Epithelial cell of prostate (primary cell): ENCODE measurements around the gene RSPO4.

Source experiments
- DNase-seq: peaks from one replicate; pipeline ENCODE4 v3.0.0-alpha.2; 2011; ENCODE audit warnings: low read depth, low spot score
- H3K27ac ChIP-seq: fragments of 450-650 bp; 2 replicates; pipeline ENCODE4 v1.5.1; 2017; ENCODE audit warnings: mild to moderate bottlenecking

The RSPO4 gene

DNA sequence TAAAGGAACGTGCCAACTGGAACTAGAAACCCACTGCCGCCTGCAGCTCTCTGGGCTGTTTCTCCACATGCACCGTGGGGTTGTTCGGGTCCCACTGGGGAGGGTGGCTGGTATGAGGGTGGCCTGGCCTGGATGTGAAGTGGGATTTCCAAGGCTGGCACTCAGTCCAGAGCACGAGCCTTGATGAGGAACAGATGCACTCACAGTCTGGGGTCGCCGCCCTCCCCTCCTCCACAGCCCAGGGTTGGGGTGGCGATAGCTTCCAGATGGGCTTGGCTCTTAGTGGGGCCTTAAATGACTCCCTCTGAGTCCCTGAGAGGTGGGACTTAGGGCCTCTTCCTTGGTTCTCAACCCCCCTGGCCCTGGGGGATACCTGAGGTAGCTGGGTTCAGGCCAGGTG lies 55.3 kb downstream of the RSPO4 start:
- no peak overlapping the region for H3K27ac ChIP-seq
- DNase-seq, result no peak

DNA sequence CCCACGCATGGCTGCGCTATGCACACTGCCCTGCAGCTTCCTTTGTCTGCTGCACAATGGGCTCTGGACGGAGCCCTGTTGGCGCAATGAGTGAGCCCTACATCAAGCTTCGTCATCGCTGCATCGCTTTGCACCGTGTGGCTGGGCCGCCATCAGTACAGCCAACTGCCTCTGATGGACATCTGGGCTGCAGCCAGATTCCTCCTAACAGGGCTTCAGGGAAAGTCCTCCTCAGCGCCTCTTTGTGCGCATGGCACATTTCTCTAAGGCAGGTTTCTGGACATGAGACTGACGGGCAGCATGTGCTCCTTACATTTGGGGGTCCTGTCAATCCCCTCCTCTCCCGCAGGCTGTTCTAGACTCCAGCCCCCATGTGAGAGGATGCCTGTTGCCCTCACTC lies 56.3 kb downstream of the RSPO4 start:
- H3K27ac ChIP-seq, result no peak overlapping the region
- no peak for DNase-seq

DNA sequence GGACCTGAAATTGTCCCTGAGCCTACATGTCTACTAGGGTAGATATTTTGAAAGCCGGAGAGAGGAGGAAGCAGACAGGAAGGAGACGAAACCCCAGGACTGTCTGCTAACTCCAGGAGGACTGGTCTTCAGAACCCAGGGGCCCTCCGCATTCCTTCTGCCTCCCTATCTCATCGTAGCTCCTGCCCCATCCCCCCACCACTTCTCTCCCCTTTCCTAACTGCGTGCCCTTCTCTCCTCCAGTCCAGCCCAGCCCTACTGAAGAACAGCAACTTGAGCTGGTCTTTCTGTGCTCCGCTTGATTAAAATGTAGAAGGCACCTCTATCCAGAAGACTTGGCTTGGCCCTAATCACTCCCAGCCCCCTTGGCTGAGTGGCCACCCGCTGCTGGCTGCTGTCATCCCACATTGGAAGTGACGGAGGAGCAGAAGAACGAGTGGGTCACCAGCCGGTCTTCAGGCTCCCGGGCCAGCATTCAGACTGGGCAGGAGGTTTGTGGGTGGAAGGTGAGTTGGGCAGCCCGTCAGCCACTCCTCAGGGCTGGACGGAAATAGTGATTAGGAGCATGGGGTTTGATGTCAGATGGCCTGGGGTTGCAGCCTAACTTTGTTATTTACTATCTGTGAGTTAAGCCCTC lies 57.2 kb downstream of the RSPO4 start:
- no peak overlapping the region for H3K27ac ChIP-seq
- no peak for DNase-seq

DNA sequence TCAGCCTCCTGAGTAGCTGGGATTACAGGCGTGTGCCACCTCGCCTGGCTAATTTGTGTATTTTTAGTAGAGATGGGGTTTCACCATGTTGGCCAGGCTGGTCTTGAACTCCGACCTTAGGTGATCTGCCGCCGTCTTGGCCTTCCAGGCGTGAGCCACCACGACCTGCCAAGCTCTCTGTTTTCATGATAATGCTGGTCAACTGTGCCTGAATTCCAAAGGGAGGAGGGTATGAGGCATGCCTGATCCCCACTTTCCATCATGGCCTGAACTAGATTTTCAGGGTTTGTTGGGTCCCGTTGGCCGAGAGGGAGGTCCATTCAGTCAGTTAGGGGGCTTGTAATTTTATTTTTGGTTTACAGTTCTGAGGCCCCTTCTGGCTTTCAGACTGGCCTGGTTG lies 58.0 kb downstream of the RSPO4 start:
- DNase-seq, result no peak
- H3K27ac ChIP-seq, result no peak overlapping the region

DNA sequence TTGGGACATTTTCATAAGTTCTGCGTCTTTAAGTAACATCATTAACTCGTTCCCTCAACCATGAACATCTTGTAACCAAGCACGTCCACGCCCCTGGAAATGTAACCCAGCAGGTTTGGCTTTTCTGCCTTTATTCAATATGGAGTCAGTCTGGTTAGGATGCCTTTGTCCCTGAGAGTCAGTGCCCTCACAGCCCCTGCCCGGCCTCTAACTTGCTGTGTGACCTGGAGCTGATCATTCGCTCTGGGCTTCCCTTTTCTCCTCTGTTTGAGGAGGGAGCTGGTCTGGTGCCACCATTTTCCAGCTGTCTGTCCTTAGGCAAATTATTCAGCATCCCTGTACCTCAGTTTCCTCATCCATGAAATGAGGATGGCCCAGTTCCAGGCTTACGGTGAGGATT lies 59.5 kb downstream of the RSPO4 start:
- DNase-seq, result no peak
- H3K27ac ChIP-seq, result no peak overlapping the region

DNA sequence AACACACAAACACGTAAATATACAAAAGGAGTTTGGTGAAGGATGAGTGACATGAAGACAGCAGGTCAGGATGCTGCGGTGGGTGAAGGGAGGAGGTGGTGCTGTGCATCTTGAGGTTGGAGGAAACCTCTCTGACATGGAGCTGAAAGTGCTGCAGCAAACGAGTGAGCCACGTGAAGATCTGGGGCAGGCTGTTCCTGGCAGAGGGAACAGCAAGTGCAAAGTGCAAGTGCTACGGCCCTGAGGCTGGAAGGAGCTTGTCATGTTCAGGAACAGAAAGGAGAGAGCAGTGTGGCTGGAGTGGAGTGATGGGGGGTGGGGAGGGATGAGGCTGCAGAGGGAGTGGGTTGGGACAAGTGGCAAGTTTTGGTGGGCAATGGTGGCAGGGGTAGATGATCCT lies 61.2 kb downstream of the RSPO4 start:
- H3K27ac ChIP-seq, result no peak overlapping the region
- DNase-seq, result no peak

DNA sequence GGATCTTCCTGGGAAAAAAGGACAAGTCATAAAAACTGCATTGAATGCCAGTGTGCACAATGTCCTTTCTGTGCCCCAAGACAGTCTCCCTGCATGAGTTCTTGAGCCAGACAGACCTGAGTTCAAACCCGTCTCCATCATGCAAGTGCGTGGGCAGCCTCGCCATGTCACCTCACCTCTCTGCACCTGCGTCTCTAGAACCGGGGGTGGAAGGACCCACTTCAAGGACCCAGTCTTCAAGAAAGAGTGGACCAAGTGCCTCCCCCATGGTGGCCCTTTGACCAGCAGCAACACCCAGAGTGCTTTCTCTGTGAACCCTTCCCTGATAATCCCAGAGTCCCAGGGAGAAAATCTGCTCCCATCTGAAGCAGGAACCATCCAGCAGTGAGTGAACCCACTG lies 62.5 kb downstream of the RSPO4 start:
- no peak overlapping the region for H3K27ac ChIP-seq
- no peak for DNase-seq

DNA sequence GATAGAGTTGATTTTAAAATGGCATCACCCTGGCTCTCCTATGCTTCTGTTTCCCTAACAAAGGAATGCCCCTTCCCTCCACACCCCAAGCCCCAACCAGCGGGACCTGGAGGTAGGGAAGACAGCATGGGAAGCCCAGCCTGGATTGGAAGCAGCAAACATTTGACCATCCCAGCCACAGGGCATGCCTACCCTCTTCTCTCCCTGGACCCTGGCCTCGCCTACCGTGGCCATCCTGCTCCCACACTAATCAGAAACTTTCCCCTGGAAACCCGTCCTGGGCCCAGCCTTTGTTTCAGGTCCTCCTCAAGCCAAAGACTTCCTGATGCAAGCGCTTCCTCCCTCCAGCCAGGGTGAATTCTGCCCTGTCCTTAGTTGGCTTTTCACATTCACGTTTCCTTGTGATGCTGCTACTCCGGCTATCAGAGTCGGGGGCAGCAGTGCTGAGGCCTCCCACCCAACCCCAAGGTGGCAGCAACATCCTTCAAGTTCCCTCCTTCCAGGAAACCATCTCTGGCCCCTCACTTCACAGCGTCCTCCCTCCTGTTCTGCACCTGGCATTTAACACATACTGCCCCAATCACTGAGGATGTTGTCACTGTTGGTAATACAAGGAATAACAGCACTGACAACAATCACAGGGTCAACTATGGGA lies 67.8 kb downstream of the RSPO4 start:
- H3K27ac ChIP-seq, result no peak overlapping the region

DNA sequence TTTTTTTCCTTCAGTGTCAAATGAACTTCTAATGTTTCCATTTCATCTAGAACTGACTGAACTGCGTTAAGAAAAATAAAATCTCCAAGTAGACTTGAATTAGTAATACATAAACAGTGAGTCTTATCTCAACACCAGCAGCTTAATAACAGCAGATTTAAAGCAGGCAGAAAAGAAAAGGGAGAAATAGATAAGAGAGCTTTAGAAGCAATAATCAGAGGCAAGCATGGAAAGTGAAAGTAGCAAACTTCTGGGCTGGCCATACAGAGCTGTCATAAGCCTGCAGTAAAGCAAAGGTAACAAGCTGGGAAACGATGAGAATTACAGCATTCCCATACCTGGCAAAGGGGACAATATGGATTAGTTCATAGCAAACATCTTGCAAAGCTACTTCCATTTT lies 69.1 kb downstream of the RSPO4 start:
- no peak overlapping the region for H3K27ac ChIP-seq
- no peak for DNase-seq

More for the DNA sequence above, 67.8 kb downstream of the RSPO4 start:
- no peak for DNase-seq

DNA sequence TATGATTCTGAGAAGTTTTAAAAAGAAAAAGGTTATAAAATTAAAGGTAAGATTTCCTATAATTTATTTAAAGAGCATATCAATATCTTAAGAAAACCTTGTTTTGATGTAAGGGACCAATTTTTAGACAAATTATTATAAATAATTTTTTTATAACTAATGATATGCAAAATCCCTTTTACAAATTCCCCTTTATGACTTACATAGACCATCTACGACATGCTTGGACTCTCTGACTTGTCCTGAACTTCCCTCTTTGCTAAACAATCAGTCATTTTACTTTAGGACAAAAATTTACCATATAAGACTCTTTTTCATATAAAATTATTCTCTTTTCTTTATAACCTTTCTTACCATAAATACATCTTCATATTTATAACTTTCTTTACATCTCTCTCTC lies 70.7 kb downstream of the RSPO4 start:
- H3K27ac ChIP-seq, result no peak overlapping the region
- DNase-seq, result no peak

DNA sequence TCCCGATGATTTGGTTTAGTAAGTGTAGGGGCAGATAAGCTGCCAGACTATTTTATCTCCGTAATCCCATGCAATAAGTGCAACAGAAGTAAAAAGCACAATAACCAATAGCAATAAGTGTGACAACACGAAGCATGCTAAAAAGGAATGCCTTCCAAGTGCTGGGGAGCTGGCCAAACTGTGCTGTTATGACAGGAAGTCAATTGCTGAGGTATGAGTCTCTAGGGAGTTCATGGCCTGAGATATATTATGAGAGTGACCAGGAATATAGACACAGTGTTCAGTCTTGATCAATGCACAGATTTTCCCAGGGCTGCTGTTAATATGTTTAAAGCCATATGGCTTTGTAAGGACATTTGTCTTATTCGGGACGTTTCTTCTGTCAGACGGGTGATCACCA lies 75.4 kb downstream of the RSPO4 start:
- no peak overlapping the region for H3K27ac ChIP-seq
- DNase-seq, result no peak

DNA sequence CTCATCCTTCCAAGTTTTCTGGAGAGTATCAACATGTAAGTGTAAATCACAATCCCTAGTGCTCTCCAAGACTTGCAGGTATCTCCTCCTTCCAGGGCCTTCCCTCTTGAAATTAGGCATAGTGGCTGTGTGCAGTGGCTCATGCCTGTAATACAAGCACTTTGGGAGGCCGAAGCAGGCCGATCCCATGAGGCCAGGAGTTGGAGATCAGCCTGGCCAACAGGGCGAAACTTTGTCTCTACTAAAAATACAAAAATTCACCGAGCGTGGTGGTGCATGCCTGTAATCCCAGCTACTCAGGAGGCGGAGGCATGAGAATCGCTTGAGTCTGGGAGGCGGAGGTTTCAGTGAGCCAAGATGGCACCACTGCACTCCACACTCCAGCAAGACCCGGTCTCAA lies 76.6 kb downstream of the RSPO4 start:
- no peak for DNase-seq
- H3K27ac ChIP-seq, result no peak overlapping the region

DNA sequence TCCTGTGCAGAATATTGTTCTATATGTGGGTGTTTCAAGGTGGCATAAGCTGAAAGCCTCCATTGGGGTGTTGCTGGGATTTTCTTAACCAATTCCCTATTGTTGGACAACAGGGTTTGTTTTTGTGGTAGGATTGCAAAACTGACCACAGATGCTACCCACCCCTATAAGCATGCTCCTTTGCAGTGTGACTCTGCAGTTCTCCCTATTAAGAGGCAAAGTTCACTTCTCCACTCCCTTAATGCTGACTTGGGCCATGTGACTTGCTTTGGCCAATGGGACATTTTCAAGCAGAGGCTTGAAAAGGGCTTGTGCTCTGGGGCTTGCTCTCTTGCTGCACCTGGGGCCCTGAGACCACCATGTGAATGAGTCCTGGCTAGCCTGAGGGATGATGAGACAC lies 77.5 kb downstream of the RSPO4 start:
- no peak overlapping the region for H3K27ac ChIP-seq
- no peak for DNase-seq

DNA sequence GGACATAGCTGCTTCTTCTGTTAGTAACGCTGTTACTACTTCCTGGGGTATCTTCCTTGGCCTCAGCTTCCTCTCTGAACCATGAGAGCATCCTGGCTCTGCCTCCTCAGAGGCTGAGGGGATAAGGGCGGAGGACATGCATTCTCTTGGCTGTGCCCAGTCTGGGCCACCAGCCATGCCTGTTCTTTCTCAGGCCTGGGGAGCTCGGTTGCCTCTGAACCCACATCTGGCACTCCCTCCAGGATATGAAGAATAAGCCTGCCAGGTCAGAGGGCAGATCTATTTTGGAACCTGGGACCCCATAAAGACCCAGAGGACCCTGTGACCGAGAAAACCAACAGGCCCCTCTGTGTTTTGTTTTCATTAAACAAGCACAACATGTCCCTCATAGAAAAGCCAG lies 79.3 kb downstream of the RSPO4 start:
- H3K27ac ChIP-seq, result no peak overlapping the region
- no peak for DNase-seq

DNA sequence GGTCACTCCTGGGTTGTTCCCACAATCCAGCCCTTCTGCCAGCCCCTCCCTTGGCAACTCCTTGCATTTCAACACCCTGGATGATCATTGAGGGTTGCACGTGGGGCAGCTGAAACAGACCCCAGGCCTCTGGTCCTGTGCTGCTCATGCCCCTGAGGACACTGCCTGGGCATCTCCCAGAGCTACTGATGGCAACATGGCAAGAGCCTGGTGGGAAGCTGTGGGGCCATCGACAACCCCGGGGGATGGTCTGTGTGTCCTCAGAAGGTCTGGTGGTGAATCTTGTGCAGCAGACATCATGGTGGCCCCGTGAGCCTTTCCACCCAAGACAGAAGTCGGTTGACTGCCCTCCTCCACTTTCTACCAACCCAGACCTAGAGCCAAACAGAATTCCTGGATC lies 81.0 kb downstream of the RSPO4 start:
- no peak for DNase-seq
- no peak overlapping the region for H3K27ac ChIP-seq

DNA sequence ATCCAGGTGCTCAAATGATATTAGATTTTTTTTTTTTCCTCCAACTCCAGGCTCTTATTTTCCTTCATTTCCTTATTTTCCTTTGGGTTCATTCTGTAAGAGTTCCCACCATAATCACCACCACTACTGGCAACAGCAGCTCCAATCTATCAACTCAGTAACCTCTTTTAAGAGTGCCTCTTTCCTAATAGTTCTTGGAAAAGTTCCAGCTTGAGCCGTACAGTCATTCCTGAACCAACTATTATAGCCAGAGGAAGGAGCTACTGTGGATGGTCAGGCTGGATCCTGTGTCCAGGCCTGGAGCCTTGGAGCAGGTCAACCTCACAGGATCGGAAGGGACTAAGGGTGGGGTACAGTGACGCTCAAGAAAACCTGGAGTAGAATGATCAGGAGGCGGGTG lies 81.8 kb downstream of the RSPO4 start:
- DNase-seq, result no peak
- no peak overlapping the region for H3K27ac ChIP-seq

DNA sequence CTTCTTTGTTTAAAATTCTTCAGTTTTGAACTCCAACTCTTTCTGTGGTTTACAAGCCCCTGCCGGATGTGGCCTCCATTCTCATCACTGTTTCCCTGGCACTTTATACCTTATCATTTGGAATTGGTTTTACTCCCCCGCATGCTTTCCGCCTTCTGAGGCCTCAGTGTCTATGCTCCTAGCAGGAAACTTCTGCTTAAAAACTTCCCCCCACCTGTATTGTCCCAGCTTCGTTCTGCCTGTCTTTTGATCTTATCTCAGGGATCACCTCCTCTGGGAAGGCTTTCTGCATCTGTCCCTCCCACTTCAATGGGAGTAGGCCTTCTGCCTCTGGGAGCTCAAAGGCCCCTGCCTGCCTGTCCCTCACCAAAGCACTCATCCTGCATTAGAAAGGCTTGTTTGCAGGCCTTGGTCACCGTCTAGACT lies 82.6 kb downstream of the RSPO4 start:
- no peak overlapping the region for H3K27ac ChIP-seq
- no peak for DNase-seq

DNA sequence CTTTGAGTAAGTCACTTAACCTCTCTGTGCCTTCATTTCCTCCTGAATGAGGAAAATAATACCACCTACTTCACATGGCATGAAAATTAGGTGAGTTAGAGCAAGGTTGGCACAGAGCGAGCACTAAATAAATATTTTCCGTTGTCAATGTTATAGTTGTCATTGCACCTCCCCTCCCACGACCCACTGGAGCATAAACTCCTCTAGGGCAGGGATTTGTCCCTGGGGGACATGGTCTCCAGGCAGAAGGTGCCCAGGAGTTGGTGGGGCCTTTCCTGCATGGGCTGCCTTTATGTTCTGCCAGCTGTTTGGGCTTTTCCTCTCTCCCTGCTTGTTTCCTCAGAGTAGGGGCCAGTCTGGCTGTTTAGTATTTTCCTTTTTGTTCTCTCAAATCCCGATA lies 84.7 kb downstream of the RSPO4 start:
- no peak for DNase-seq
- no peak overlapping the region for H3K27ac ChIP-seq

DNA sequence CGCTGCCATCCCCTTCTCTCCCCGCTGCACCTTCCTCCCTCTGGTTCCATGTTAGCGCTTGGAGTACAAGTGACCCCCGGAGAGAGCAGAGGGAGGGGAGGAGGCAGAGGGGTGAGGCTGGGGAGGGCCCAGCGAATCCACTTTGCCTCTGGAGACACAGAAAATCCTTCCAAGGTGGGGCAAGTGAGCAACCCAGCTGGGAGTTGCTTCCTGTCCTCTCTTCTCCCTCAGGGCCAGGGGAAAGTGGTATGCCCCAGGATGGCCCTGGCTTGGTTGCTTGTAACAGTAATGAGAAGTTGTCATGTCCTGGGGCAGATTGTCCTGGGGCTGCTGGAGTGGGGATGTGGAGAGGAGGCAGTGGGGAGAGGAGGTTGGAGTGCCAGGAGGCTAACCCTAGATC lies 85.3 kb downstream of the RSPO4 start:
- H3K27ac ChIP-seq, result no peak overlapping the region
- DNase-seq, result no peak

DNA sequence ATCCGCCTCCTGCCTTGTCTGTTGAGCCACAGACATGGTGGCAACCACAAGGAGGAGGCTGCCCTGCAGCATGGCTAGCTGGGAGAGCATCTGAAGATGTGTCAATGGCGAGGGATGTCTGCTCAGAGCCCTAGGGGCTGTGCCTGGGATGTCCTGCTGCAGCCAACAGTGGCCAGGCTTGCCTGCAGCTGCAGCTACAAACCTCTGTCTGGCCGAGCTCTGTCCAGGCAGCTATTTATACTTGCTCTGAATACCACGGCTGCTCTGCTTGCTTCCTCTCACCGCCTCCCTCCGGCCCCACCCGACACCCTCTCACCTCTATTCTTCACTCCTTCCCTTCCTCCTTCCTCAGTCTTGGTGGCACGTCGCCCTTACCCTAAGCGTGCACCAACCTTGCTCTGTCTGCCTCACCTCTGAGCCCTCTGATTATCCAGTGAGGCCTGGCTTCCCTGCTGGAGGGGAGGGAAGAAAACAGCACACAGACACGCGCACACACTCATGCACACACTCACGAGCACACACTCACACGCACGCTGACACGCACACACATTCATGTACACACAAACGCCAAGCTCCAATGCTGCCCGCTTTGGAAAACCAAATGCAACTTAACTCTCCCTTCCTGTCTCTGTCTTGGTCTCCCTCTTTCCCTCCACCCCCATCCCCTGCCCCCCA lies 85.8 kb downstream of the RSPO4 start, which contains the start of gene ANGPT4:
TSS of gene ANGPT4 (minus strand) at position 210 of the 675 bp plus-strand sequence. CDS start at position 90, 120 bp downstream.
- no peak within 1 kb of the TSS for H3K27ac ChIP-seq
- no peak for DNase-seq

DNA sequence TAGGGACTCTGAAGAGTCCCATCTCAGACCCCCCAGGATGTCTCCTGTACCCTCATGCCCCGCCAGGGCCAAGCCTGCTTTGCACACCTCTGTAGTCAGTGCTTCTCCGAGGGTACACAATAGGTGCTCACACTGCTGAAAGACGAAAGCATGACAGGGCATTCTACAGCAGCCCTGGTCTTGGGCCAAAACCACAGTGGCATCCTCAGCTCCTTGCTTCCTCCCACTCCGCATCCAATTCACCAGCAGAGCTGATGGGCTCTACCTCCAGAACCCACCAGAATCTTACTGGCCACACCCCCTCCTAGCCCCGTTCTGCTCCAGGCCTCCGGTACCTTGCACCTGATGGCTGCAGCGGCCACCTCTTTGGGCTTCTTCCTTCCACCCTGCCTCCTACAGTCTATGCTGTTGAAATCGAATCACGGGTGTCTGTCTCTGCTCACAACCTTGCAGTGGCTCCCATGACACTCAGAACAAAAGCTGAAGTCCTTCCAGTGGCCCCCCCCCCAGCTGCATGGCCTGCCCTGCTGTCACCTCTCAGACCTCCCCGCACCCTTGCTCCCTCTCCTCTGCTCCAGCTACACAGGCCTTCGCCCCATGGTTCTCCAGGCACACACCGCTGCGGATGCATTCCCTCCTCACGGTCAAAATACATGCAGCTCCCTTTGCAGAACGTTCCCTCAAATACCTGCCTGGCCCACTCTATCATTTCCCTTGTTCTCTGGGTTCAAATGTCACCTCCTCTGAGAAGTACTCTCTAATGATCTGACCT lies 87.2 kb downstream of the RSPO4 start:
- H3K27ac ChIP-seq, result no peak overlapping the region
- DNase-seq, result no peak
